NCI-H460 (cell line): ENCODE data around the gene MLN. TPM values are rescaled to one million over a fixed set of nuclear protein-coding genes. Genes with fewer than 3 reads are reported as not detected.
A peak's percentile ranks its signal among the peaks of the same experiment; 100 is the strongest.

Experiments
- DNase-seq: peaks from one replicate; pipeline ENCODE4 v3.0.0-alpha.2; 2016; ENCODE audit warnings: low read depth; ENCODE audit errors: extremely low read depth
- total RNA-seq: library from RNA; depleted of rRNA; stranded (reverse); fragments of >200 nt; shearing (Covaris generic); gene quantifications from 2 replicates; pipeline ENCODE4 v1.2.3, GENCODE V29; 2014

The MLN gene
- total RNA-seq, 1 experiment from 2014 or later: not detected

DNA sequence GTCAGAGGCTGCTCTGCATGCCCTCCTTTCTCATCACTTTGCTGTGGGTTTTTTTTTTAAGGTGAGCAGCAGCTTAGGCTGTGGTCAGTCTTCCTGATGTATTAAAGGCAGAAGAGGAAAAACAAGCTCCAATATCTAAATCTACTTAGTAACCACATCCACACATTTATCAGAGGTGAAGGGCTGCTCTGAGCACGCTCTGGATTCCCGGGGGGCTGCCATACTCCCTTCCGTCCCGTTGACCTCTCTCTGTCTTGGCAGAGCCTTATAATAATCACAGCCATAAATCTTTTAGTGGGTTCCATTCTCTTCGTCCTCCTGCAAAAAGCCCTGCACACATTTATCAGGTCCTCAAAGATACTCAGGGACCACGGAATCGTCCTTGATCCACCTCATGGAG is 12.2 kb downstream of the MLN start:
- DNase-seq: no peak

- no peak for DNase-seq
Measured at GRCh38 chr6:33790910-33791309, 12.9 kb downstream of the MLN start.

GRCh38 chr6:33790379-33790778 is 13.4 kb downstream of the MLN start:
- no peak for DNase-seq

DNA sequence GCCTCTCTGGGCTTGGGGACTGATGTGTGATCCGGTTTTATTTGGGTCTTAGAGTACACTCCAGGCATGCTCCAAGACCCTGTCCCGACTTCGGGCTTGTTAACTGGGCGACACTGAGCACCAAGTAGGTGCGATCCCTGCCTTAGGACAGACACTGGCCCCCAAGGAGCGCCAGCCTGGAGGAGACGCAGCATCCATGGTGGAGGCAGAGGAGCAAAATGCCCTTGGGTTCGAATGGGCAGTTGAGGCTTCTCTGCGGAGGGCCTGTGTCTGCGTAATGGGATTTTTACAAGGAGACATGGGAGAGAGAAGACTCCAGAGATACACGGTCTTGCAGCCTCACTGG is 14.3 kb downstream of the MLN start:
- DNase-seq: no peak

- DNase-seq: peak; percentile 81
Measured at GRCh38 chr6:33788694-33789549, 14.9 kb downstream of the MLN start, which contains the start of gene LEMD2. TSS of gene LEMD2 (minus strand) at chr6:33789130. CDS start at chr6:33789116, 14 bp downstream.

GRCh38 chr6:33787954-33788693 is 15.7 kb downstream of the MLN start:
- DNase-seq: no peak

- DNase-seq: no peak
Measured at GRCh38 chr6:33787346-33787953, 16.4 kb downstream of the MLN start.

- DNase-seq: no peak
Measured at GRCh38 chr6:33786736-33787135, 17.1 kb downstream of the MLN start.

GRCh38 chr6:33785778-33786177 is 18.0 kb downstream of the MLN start:
- no peak for DNase-seq

DNA sequence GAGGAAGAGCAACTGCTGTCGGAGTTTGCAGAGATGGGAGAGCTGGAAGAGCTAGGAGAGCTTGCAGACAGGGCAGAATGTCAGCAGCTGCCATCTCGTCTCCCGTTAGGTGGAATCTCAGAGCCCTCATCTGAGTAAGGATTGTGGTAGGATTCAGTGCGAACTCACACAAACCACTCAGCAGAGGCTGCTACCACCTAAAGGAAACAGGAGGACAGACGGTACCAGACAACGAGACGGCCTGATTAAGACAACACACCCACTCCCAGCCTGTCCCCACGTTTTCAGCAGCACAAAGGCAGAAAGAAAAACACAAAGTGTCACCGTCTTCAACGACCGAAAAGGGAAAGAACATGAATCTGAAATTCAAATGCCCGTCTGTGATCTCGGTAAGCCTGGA is 19.0 kb downstream of the MLN start:
- no peak for DNase-seq

- DNase-seq: no peak
Measured at GRCh38 chr6:33783781-33784520, 19.9 kb downstream of the MLN start.

DNA sequence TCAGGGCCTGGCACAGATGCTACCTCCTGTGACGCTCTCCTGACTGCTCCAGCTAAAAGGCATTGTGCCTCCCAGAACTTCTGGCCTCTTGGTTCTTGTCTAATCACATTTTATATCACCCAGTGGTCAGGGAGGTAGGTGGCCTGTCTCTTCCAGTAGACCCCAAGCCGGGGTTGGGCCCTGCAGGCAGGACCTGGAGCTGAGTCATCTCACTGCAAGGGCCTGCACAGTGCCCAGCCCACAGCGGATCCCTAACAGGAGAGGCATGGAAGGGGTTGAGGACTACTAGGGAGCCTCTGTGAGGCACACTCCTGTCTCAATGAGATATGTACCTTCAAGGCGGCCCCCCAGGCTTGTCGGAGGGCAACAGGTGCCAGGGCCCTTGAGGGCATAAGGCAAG is 21.2 kb downstream of the MLN start:
- DNase-seq: no peak

GRCh38 chr6:33781131-33781975 is 22.4 kb downstream of the MLN start:
- DNase-seq: no peak

GRCh38 chr6:33779895-33780294 is 23.9 kb downstream of the MLN start:
- DNase-seq: no peak

GRCh38 chr6:33779290-33779689 is 24.5 kb downstream of the MLN start:
- no peak for DNase-seq

GRCh38 chr6:33778444-33779121 is 25.2 kb downstream of the MLN start:
- DNase-seq: no peak

DNA sequence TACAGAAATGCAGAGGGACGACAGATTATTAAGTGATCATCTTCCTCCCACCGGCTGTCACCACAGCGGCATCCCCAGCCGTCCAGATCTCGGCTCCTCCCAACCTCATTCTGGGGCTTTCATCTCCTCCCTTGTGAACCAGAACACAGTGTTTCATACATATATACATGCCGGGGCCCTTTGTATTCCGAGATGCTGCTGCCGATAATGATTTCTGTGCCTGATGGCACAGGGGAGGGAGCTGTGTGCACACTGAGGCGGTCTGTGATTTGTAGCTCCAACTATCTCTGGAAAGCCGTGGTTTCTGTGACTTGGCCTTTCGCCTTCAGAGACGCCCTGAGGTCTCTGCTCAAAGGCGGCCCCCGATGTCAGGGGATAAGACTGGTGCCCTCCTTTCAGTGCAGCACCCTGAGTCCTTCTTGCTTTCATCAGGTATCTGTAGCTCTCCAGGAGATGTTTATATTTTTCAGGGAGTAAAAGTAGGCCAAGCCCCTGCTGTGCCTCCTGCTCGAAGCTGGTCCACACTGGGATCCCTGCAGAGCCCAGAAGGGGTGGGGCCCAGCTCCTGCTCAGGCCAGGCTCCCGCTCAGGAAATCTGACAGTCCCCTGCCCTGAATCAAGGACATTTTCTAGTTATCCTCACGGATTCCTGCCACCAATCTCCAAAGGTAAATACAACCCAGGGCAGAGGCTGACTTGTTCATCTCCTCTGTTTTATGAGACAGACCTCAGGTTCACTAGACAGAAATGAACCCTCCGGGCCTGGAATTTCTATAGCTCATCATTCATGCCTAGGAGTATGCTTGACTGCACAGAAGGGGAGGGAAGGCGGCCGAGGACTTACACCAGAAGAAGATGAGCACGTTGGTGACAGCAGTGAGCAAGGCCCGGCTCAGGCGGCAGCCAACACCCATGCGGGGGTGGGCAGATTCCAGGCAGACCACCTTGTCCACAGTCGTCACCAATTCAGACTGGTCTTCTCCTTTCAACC is 26.1 kb downstream of the MLN start:
- DNase-seq: no peak

DNA sequence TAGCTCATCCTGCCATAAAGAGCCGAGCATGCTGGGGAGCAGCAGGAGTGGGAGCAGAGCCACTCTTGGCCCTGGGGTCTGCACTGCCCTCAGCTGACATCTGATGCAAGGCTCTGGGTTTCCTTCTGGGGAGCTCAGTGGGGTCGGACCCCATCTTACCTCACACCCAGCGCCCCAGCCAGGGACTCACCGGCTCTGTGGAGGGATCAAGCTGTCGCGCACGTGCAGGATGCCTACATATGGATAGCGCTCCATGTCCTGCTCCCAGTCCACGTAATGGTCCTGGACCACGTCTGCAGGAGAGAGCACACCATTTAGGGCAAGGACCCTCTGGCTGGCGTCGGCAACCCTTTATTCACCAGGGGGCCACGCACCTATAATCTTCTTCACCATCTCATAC is 27.0 kb downstream of the MLN start:
- DNase-seq: no peak
